BJ (cell line): Measurements from ENCODE around the gene BCAS1. TPM values are rescaled to one million over a fixed set of nuclear protein-coding genes. Genes with fewer than 3 reads are reported as not detected.

Experiments used
- CTCF ChIA-PET: fragments of 350-600 bp; formaldehyde crosslinking; extraction: SDS; loops from one replicate; lab custom pipeline; 2021; ENCODE audit warnings: antibody characterized with exemption, inconsistent platforms; lab: Yijun Ruan, JAX
- POLR2A ChIA-PET: fragments of 300-600 bp; sonication (Branson Sonifier 250); formaldehyde crosslinking; extraction: SDS; loops from one replicate; lab custom pipeline; 2021; ENCODE audit warnings: antibody characterized with exemption; lab: Charles Lee
- DNase-seq: peaks from one replicate; pipeline ENCODE4 v3.0.0-alpha.2; 2011; ENCODE audit warnings: low read depth
- H3K27me3 ChIP-seq: 2 replicates; pipeline ENCODE4 v1.6.0; 2011; ENCODE audit warnings: low read length; ENCODE audit not compliant: control insufficient read depth, insufficient read depth
- H3K36me3 ChIP-seq: 2 replicates; pipeline ENCODE4 v1.5.1; 2011; ENCODE audit warnings: low read length; ENCODE audit not compliant: control insufficient read depth, insufficient read depth
- H3K4me3 ChIP-seq: 2 replicates; pipeline ENCODE4 v1.5.1; 2011; ENCODE audit warnings: low read depth, mild to moderate bottlenecking, control low read depth, low read length
- polyA plus RNA-seq: library from polyadenylated mRNA; depleted of rRNA; stranded (reverse); fragments of >200 nt; gene quantifications from 2 replicates; pipeline ENCODE4 v1.2.3, GENCODE V29; 2011
- TF ChIP-seq, protein P1 (sequence below): IDR thresholded peaks from 2 replicates; pipeline ENCODE4 v1.5.1; 2011; ENCODE audit warnings: low read depth, mild to moderate bottlenecking, control low read depth, inconsistent platforms, low read length, moderate library complexity; ENCODE audit not compliant: insufficient read depth

Gene BCAS1
- polyA plus RNA-seq, 1 experiment = not detected

DNA sequence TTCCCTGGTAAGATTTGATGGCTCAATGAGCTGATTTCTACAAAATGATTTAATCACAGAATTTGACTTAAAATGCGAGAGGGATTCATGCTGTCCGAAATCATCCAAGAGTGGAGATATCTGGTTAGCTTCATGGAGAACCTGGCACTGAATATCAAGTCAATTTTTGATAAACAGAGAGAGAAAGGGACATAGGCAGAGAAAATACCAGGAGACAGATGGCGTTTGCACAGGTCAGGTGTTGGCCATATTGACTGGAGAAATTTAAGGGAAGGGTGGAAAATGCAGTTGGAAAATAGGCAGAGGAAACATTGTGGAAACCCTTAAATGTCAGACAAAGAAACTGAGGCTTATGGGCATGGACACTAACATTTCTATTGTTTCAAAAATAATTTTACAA is 47.0 kb downstream of the BCAS1 start:
- H3K27me3 ChIP-seq = no peaks in the 10 kb centered on the region
- TF ChIP-seq, protein P1, sequence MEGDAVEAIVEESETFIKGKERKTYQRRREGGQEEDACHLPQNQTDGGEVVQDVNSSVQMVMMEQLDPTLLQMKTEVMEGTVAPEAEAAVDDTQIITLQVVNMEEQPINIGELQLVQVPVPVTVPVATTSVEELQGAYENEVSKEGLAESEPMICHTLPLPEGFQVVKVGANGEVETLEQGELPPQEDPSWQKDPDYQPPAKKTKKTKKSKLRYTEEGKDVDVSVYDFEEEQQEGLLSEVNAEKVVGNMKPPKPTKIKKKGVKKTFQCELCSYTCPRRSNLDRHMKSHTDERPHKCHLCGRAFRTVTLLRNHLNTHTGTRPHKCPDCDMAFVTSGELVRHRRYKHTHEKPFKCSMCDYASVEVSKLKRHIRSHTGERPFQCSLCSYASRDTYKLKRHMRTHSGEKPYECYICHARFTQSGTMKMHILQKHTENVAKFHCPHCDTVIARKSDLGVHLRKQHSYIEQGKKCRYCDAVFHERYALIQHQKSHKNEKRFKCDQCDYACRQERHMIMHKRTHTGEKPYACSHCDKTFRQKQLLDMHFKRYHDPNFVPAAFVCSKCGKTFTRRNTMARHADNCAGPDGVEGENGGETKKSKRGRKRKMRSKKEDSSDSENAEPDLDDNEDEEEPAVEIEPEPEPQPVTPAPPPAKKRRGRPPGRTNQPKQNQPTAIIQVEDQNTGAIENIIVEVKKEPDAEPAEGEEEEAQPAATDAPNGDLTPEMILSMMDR = no peak
- ChIA-PET CTCF (interaction anchor here (1.4 kb wide), 1 partner anchor 11 kb away, joined by 3 read pairs; no protein-coding TSS in a partner anchor), POLR2A (no interaction called here)
- no peaks in the 10 kb centered on the region for H3K36me3 ChIP-seq
- DNase-seq = no peak
- H3K4me3 ChIP-seq = no peak overlapping the region

- TF ChIP-seq, protein P1 = no peak
- POLR2A ChIA-PET = no interaction called here
- H3K4me3 ChIP-seq = no peak overlapping the region
- H3K27me3 ChIP-seq = no peaks in the 10 kb centered on the region
- no peaks in the 10 kb centered on the region for H3K36me3 ChIP-seq
- DNase-seq = no peak
- CTCF ChIA-PET = no interaction called here
Measured at GRCh38 chr20:54021446-54022235, 48.8 kb downstream of the BCAS1 start.

- H3K4me3 ChIP-seq = no peak overlapping the region
- ChIA-PET POLR2A (no interaction called here), CTCF (no interaction called here)
- TF ChIP-seq, protein P1 = no peak
- H3K27me3 ChIP-seq = no peaks in the 10 kb centered on the region
- DNase-seq = no peak
- no peaks in the 10 kb centered on the region for H3K36me3 ChIP-seq
Measured at GRCh38 chr20:54020868-54021267, 49.5 kb downstream of the BCAS1 start.

GRCh38 chr20:54020348-54020747 is 50.0 kb downstream of the BCAS1 start:
- POLR2A ChIA-PET = no interaction called here
- Histone ChIP-seq H3K4me3 (no peak overlapping the region), H3K36me3 (no peaks in the 10 kb centered on the region), H3K27me3 (no peaks in the 10 kb centered on the region)
- TF ChIP-seq, protein P1 = no peak
- no peak for DNase-seq
- CTCF ChIA-PET = no interaction called here

DNA sequence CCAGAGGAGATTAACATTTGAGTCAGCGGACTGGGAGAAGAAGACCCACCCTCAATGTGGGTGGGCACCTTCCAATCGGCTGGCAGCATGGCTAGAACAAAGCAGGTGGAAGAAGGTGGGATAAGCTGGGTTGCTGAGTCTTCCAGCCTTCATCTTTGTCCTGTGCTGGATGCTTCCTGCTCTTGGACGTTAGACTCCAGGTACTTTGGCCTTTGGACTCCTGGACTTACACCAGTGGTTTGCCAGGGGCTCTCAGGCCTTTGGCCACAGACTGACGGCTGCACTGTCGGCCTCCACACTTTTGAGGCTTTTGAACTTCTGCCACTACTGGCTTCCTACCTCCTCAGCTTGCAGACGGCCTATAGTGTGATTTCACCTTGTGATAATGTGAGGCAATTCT is 50.8 kb downstream of the BCAS1 start:
- H3K36me3 ChIP-seq = no peaks in the 10 kb centered on the region
- POLR2A ChIA-PET = no interaction called here
- no peak for DNase-seq
- no peaks in the 10 kb centered on the region for H3K27me3 ChIP-seq
- CTCF ChIA-PET = interaction anchor here (0.5 kb wide), 1 partner anchor 448 kb away, joined by 3 read pairs; no protein-coding TSS in a partner anchor
- TF ChIP-seq, protein P1 = no peak
- no peak overlapping the region for H3K4me3 ChIP-seq
